Left hindlimb (tissue), 1 donor: ENCODE measurements around the gene IGSF10.

Experiments
- DNase-seq: peaks from one replicate; pipeline ENCODE4 v3.0.0-alpha.2; 2018

IGSF10 gene

DNA sequence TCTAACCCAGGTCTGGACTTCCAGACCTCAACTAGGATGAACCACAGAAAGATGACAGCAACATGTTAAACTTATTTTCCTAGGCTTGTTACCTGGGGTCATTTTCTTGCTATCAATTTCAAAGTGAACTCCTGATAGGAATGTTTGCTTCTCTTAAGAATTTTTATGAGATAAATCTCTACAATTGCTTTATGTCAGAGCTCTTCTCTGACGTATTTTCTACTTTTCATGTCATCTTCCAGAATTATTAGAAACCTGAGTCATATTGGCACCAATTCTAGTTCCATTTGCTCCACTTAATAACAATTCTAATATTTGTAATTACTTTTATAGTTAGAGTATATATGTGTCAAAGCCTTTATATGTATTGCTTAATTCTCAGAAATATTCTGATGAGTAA lies 2.1 kb upstream of the IGSF10 start:
- no peak for DNase-seq

DNA sequence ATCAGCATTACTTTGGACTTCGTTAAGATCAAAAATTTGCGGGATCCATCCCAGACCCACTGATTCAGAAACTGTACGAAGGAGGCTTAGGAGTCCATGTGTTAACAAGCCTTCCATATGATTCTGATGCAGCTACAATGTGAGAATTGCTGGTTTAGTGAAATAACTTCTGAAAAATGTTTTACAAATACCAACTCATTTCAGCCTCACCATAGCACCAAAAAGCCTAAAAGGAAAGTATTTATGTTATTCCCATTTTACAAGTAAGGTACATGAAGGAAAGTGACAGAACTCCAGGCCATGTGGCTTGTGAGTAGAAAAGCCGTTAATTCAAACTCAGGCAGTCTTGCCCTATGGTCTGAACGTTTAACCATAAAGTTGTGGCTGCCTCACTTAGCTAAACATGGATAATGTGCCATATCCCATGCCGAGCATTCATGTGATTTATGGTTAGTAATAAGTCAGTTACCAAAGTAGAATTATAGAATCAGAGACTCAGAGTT lies 1.5 kb upstream of the IGSF10 start:
- DNase-seq, result no peak

DNA sequence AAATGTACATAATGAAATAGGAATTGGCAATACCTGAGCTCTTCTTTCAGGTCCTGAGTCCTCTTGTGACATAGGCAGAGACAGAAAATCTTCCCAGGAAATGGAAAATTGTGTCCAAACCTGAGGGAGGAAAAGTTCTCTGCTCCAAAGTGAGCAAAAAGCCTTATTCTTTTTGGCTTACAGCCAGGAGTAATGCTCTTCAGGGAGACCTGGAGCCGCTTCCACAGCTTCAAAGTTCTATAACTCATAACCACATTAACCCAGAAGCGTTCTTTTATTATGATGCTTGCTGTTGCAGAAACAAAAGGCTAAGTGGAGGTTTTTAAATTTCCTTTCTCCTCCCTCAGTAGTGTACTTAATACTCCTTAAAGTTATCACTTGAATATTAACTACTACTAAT lies 633 bp downstream of the IGSF10 start:
- no peak for DNase-seq

DNA sequence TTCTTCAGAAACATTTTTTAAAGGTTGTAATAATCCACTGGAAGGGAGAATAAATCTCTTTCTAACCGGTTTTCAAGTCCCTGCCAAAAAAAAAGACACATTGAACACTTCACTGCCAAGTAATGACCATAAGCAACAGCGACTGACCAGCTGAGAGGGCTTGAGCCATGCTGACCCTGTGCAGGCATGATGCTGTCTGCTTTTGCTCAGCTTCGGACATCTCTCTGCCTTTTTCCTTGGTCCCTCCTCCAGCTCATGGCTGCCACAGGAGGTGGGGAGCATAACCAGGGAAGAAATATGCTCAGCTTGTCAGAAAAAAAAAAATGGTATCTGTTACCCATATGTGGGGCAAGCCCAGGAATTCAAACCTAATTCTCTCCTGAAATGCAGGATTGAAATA lies 1.5 kb downstream of the IGSF10 start:
- DNase-seq, result no peak

DNA sequence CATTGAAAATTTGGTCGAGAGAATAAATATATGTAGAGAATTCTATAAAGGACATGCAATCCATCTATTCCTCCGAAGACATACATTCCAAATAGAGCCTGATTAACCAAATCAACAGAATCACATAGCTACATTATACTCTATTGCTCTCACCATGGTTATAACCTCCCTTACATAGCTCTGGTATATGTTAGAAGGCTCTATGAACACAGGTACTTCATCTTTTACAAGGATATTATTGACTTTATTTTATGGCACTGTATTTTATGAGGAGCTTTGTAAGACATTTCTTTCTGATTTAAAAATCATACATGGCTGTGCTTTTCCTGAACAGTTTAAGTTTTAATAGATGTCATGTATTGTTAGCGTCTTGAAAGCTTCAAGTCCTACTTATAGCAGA lies 4.8 kb downstream of the IGSF10 start:
- DNase-seq, result no peak

DNA sequence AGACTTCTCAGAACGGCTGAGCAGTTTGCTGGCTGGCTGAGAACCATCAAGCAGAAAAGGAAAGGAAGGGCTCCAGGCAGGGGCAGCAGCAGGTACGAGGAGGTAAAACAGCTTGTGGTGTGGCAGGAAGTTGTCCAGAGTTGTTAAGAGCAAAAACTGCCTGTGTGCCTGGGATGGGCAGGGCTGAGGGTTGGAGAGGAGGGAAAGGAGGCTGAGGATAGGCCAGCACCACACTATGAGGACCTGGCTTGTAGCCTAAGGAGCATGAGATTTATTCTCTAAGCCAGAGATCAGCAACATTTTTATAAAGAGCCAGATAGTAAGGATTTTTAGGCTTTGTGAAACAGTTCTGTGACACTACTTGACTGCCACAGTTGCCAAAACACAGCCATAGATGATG lies 8.0 kb downstream of the IGSF10 start:
- no peak for DNase-seq

DNA sequence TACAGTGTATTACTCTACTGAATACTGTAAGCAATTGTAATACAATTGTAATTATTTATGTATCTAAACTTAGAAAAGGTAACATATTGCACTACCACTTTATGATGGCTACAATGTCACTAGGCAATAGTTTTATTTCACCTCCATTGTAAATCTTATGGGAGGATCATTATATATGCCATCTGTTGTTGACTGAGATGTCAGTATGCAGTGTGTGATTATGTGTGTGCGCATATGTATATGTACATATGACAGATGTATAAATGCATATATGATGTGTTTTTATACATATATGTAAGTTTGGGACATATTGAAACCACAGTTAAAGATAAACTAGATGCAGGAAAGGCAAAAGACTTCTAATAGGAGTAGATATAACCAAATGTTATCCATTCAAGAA lies 8.5 kb downstream of the IGSF10 start:
- DNase-seq, result no peak

DNA sequence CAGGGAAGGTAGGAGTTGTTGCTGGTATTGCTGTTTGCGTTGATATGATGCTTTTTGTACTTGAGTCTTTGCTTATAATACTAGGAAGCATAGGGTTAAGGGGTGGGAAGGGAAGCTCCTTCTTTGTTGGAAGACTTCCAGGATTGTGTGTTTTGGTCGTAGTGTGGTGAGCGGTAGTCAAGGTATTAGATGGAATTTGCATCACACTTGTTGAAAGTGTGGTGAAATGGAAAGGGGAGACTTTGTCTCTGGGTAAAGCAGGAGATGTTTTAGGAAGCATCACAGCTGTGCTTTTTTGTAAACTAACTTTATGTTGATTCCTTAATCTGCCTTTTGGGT lies 14.9 kb downstream of the IGSF10 start:
- DNase-seq, result no peak

DNA sequence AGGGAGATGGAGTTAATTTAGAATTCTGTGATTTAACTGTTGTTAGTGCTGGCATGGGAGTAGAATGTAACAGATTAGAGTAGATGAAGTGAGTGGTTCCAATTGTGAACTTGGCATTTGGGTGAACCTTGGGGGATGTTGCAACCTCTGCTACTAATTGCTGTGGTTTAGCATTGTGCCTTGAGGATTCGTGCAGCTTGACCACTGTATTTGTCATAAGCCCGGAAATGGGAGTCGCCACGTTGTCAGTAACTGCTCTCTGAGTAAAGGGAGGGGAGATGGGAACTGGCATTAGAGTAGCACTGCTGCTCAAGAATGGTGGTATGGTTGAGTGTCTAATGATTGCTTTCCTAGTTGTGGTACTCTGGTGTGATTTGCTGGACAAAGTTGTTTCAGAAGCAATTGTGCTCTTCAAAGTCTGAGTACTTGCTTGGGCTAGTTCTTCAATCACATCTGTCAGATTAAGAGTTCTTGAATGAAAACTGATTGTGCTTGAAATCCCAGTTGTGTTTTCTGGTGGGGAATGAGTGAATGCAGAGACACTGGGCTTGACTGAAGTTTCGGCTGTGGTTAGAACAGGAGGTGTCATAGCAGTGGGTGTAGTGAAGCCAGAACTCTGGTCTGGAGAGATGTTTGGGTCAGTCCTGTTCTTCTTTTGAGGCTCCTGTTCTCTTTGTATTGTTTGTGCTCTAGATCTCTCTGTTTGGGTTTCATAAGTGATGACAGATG lies 15.4 kb downstream of the IGSF10 start:
- DNase-seq, result peak; percentile 47

DNA sequence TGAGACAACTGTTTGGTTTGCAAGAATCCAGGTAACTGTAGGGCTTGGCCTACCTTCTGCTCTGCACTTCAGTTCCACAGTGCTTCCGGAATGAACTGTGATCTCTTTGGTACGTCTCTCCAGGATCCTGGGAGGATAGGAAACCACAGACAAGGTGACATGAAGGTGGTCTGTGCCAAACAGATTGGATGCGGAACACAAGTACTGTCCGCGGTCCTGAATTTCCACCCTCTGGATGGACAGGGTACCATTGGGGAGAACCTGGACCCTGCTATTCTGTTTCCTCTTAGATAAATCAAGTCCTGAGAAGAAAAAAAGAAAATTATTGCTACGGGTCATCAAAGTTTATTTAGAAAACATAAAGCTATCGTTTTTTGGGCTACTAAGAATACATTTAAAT lies 17.3 kb downstream of the IGSF10 start:
- DNase-seq, result no peak

DNA sequence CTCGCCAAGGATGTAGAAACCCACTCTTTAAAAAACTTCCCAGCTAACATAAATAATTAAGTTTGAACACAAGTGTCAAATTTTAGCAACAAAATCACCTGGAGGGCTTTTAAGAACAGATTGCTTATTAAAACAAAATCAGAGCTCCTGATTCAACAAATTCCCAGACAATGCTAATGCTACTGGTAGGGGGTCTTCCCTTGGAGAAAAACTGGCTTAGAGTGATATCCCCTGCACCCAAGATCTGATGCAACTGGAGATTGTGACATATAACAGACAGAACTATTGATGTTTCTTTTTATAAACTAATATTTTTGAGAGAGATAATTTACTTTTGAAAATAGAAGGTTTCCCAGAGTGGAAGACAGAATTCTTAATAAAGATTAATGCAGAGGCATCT lies 19.9 kb downstream of the IGSF10 start:
- DNase-seq, result no peak

DNA sequence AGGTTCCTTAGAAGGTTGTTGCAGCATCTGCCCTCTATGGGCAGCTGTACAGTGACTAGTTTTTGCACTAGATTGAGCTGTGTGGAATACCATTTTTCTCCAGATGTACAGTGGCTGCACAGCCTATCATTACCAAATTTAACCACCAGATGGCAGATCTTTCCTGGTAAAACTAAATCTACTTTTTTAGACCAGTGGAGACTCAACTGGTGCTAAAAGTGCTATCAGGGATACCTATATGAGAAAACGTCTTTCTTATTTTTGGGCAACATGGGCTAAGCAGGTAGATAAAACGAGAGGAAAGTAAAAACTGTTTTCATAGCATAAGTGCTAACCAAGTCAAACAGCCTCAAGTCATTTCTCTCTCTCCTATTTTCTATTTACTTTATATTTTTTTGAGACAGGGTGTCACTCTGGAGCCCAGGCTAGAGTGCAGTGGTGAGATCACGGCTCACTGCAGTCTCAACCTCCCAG lies 21.2 kb downstream of the IGSF10 start:
- no peak for DNase-seq

DNA sequence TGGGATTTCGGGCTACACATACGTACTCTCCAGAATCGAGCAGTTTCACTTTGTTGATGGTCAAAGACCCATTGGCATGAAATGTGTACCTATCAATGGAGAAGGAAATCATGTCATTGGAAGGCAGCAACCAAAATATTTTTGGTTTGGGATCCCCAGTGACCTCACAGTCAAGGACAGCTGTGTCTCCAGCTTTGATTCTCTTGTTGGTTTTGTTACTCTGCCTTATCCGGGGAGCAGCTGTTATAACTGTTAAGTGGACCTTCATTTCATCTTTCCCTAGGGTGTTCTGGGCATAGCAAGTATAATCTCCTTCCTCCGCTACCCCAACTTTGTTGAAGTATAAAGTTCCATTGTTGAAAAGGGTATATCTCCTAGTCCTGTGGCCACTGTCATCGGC lies 23.0 kb downstream of the IGSF10 start:
- no peak for DNase-seq

DNA sequence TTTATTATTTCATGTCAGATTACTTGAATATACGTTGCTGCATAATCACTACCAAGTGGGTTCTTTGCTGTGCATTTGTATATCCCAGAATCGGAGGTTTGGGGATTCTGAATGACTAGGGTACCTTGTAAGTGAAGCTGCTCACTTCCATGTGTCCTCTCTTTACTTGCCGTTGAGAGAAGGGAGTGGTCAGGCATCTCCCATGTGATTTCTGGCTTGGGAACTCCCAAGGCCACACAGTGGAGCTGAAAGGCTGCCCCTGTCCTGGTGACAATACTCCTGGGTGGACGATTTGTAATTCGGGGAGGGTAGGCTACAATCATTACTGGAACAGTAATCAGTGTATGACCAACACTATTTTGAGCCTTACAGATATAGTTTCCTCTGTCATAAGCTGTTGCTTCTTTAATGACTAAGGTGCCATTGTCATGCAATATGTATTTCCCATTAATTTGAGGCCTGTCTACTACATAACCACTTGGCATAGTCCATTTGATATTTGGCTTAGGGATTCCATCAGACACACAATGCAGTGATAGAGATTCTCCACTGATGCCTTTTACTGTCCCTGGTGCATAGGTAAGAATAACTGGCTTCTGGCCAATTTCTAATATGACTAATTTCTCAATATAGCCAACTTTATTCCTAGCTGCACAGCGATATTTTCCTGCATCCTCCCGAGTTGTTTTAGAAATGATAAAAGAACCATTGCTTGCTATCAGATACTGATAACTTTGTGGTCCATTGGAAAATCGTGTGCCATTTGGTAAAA lies 24.0 kb downstream of the IGSF10 start:
- no peak for DNase-seq

DNA sequence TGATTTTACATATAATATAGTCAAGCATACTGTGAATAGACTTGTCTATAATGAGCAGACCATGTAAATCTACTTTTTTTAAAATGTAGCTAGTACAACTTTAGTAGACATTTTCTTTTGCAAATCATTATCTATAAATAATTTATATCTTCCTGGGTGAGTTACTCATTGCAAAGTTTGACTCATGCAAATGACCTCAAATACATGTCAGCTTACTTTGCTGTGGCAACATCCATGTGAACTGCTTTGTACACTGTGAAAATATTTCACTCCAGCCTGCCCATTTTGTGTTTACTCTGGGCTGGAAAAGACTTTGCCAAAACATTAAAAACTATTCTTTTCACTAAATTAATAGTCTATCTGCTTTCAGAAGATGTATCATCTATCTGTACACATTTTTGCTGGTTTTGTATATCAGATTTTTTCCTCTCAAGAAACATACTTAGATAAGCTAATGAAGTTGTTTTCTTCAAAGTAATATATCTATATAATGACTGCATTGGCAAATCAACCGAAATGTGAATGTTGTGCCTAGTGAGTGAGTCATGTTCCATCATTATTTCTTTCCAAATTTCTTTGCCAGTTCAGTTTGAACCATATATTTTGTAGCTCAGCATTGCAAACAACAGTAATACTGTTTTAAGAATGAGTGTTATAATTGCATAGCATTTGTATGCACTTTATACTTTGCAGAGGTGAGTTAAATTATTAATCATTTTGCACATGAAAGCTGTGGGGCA lies 26.5 kb downstream of the IGSF10 start:
- no peak for DNase-seq

DNA sequence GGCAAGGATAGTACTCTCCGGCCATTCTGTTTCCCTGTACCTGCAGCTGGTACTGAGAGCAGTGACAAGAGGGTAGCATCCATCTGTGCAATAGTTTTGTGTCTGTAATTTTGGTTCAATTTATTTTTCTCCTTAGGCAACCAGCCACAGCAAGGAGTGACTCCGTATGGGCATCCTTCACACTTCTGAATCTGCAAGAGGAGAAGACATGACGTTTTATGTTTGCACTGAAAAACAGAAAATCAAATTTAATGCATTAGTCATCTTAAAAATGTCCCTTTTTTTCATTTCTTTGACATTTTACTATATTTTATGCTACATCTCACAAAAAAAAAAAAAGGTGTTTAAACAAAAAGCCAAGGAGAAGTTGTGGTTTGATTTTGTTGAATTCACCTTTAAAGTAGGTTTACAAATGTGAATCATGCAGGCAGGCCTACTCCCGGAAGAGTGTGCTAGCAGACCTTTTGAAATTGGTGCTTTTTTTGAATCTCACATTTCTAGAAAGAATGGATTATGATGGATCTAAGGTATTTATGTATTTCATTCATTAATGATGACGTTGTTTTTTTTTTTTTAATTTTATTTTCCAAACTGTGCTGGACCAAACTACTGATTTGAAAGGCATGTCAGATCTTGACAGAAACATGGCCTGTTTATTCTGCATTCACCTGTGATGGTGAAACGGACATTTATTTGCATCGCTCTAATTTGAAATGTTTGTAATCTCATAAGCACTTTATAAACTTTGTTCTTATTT lies 28.1 kb downstream of the IGSF10 start:
- DNase-seq, result no peak

DNA sequence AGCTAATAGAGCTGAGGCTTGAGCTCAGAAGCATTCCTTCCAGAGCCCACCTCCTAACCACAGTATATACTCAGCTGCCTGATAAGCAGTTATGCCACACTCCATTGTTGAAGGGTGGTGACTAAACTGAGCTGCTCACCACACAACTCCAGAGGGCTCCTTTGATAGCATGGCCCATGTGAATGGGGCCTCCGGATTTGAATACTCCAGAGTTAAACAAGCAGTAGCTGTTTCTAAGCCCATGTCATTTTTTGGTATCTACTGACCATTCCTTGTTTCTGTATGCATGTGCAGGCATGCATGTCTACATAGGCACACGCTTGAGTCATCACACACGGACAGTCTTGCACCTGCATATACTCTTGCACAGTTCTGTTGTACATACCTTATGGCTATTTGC lies 28.9 kb downstream of the IGSF10 start:
- DNase-seq, result no peak

DNA sequence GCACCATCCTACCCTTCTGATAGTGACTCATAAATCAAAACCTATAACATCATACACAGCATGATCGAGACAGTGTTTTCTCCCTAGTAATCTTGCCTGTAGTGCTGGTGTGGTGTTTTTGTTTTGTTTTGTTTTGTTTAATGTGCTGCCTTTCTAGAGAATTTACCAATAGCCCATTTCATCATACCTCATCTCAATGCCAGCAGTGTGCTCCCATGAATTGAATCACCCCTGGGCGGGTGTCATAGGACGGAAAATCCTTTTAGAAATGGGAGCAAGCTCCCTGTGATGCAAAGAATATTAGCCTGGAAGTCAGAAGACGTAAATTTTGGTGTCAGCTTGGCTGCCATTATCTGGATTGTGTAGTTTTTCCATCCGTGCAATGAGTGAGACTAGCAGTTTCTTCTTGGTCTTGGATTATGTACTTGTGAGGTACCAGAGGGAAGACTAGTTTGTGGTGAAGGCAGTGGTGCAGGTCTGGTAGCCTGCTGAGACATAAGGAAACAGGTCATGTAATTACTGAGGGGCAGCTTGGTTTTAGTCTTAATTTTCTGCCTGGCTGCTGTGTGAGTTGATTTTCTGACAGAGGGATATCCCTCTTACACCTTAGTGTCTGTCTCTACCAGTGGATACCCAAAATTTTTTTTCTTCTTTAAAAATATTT lies 29.9 kb downstream of the IGSF10 start:
- DNase-seq, result no peak

DNA sequence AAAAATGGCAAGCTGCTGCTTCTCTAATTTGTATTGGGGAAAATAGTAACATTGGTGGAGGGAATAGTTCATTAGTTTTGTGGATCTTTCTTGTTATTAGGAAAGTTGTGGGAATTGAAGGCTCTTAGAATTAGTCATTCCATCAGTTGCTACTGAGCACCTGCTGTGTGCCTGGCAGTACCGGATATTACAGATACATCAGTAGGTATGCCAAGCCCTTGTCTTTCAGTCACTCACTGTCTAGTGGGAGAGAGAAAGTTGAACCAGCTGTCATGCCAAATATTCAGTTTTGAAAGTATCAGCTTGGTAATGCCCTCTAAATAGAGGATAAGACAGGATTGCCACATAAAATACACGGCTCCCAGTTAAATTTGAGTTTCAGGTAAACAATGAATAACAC lies 32.5 kb downstream of the IGSF10 start:
- no peak for DNase-seq

DNA sequence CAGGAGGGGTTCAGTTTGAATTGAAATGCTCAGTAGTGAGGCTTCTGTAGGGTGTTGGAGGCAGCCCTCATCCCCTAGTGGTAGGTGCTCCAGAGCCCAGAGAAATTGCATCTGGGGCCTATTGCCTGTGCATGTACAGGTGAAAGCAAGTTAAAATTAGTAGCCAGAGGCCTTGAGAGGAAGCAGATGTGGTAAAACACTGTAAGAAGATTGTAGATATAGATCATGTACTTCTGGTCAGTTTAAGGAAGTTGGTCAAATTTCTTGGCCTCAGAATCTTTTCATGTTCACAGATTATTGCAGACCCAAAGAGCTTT lies 34.6 kb downstream of the IGSF10 start:
- no peak for DNase-seq

DNA sequence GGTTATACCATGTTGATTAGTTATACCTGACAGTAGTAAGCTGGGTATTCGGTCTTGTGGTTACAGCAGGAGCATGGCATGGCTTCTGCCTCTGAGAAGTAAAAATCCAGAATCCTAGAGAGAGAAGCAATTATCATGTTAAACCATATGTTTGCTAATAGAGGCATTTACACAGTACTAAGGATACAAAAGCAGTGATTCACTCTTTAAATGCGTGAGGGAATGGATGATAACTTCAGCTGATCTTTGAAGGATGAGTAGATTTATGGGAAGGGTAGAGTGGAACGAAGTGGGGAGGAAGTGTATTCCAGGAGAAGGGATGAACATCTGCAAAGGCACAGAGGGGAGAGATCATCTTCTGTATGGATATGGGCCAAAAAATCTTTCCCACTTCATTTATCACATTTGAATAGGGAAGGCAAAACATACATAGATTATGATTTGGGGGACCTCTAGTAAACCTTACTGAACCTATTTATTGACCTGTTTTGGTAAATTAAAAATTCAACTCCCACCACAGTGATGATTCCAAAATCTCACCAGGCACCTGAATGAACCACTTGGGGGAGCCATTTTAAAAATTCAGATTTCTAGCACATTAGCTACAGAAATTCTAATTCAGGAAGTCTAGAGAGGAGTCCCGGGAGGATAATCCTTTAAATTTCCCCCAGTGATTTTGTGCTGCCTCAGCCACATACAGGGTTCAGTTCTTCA lies 35.1 kb downstream of the IGSF10 start:
- DNase-seq, result no peak

DNA sequence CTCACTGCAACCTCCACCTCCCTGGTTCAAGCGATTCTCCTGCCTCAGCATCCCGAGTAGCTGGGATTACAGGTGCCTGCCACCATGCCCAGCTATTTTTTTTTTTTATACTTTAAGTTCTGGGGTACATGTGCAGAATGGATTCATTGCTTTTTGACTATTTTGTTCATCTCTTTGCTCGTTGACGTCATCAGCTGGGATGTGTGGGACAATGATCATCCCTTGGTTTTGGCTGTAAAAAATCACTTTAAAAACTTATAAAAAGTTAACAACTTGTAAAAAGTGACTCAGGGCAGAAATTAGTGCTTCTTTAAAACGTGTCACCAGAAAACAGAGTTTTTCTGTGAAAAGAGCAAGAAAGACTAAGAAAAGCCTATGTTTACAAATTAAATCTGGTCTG lies 37.8 kb downstream of the IGSF10 start:
- no peak for DNase-seq
